HL-60 (cell line): ENCODE measurements around the gene FASN.

Source experiments
- DNase-seq, 2 experiments: peaks; one replicate each; pipeline ENCODE4 v3.0.0-alpha.2; 2010 to 2020; ENCODE audit warnings: low read depth in 1 of 2, low spot score in 1 of 2
- H3K27ac ChIP-seq: fragments of 250-450 bp; sonication (Bioruptor Pico); replicated peaks from 2 replicates; pipeline ENCODE4 v1.5.1; 2020; ENCODE audit warnings: mild to moderate bottlenecking, moderate library complexity
- H3K27me3 ChIP-seq: fragments of 250-450 bp; sonication (Bioruptor Pico); 2 replicates; pipeline ENCODE4 v1.5.1; 2021; ENCODE audit warnings: mild to moderate bottlenecking, moderate library complexity; ENCODE audit not compliant: insufficient read depth, poor library complexity, severe bottlenecking
- H3K4me3 ChIP-seq: replicated peaks from 2 replicates; pipeline ENCODE4 v1.5.1; 2011; ENCODE audit warnings: mild to moderate bottlenecking, control low read depth, low read length; ENCODE audit not compliant: insufficient read depth
- GABPA ChIP-seq: IDR thresholded peaks from 2 replicates; pipeline ENCODE4 v1.6.1; 2012; ENCODE audit warnings: low read depth
- POLR2AphosphoS5 ChIP-seq: IDR thresholded peaks from 2 replicates; pipeline ENCODE4 v1.6.1; 2012; ENCODE audit warnings: low read depth
- SPI1 ChIP-seq: IDR thresholded peaks from 2 replicates; pipeline ENCODE4 v1.6.1; 2012; ENCODE audit warnings: low read depth, mild to moderate bottlenecking, borderline replicate concordance
- TF ChIP-seq, protein P1 (sequence below): IDR thresholded peaks from 2 replicates; pipeline ENCODE4 v1.6.1; 2012; ENCODE audit warnings: low read depth; ENCODE audit not compliant: insufficient replicate concordance
- TF ChIP-seq, protein P2 (sequence below): IDR thresholded peaks from one replicate; pipeline ENCODE4 v1.5.1; 2011; ENCODE audit warnings: low read length, control low read depth, inconsistent platforms; ENCODE audit not compliant: insufficient read depth

Gene FASN

DNA sequence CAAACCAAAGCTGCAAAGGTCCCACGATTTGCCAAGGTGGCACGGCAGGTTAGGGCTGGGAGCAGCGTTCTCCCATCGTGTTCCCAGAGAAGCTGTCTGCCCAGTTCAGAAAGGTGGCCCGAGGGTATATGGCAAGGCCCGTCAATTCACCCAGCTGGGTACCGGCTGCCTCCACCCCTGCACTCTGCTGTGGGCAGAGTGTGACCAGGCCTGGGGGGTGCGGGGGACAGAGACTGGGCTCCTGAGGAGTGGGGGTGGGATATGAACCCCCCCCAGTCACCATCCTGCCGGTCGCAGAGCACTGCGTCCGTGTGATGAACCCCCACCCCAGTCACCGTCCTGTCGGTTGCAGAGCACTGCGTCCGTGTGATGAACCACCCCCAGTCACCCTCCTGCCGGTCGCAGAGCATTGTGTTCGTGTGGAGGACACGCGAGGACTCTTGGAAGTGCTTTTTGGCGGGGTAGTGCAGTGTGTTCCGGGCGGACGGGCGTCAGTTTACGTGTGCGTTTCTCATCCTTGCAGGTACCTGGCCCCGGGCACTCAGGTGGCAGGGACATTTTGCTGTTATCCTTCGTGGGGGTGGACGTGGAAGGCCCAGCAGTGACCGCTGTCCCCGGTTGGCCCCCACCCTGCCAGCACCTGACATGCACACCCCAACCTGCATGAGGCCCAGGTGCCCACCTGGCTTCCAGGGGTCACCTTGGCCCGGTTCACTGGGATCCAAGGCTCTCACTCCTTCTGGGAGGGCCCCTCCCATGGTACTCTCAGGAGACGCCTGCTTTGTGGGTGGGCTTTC is 2.7 kb upstream of the FASN start:
- no peak for DNase-seq
- Histone ChIP-seq H3K27me3 (no peaks in the 10 kb centered on the region), H3K4me3 (no peak overlapping the region), H3K27ac (no peak overlapping the region; the same call in 1 of the 2 replicates)
- no peak for TF ChIP-seq SPI1
- TF ChIP-seq, protein P1, sequence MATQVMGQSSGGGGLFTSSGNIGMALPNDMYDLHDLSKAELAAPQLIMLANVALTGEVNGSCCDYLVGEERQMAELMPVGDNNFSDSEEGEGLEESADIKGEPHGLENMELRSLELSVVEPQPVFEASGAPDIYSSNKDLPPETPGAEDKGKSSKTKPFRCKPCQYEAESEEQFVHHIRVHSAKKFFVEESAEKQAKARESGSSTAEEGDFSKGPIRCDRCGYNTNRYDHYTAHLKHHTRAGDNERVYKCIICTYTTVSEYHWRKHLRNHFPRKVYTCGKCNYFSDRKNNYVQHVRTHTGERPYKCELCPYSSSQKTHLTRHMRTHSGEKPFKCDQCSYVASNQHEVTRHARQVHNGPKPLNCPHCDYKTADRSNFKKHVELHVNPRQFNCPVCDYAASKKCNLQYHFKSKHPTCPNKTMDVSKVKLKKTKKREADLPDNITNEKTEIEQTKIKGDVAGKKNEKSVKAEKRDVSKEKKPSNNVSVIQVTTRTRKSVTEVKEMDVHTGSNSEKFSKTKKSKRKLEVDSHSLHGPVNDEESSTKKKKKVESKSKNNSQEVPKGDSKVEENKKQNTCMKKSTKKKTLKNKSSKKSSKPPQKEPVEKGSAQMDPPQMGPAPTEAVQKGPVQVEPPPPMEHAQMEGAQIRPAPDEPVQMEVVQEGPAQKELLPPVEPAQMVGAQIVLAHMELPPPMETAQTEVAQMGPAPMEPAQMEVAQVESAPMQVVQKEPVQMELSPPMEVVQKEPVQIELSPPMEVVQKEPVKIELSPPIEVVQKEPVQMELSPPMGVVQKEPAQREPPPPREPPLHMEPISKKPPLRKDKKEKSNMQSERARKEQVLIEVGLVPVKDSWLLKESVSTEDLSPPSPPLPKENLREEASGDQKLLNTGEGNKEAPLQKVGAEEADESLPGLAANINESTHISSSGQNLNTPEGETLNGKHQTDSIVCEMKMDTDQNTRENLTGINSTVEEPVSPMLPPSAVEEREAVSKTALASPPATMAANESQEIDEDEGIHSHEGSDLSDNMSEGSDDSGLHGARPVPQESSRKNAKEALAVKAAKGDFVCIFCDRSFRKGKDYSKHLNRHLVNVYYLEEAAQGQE, result no peak
- no peak for TF ChIP-seq GABPA
- TF ChIP-seq, protein P2, sequence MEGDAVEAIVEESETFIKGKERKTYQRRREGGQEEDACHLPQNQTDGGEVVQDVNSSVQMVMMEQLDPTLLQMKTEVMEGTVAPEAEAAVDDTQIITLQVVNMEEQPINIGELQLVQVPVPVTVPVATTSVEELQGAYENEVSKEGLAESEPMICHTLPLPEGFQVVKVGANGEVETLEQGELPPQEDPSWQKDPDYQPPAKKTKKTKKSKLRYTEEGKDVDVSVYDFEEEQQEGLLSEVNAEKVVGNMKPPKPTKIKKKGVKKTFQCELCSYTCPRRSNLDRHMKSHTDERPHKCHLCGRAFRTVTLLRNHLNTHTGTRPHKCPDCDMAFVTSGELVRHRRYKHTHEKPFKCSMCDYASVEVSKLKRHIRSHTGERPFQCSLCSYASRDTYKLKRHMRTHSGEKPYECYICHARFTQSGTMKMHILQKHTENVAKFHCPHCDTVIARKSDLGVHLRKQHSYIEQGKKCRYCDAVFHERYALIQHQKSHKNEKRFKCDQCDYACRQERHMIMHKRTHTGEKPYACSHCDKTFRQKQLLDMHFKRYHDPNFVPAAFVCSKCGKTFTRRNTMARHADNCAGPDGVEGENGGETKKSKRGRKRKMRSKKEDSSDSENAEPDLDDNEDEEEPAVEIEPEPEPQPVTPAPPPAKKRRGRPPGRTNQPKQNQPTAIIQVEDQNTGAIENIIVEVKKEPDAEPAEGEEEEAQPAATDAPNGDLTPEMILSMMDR, result no peak
- TF ChIP-seq POLR2AphosphoS5, result no peak

DNA sequence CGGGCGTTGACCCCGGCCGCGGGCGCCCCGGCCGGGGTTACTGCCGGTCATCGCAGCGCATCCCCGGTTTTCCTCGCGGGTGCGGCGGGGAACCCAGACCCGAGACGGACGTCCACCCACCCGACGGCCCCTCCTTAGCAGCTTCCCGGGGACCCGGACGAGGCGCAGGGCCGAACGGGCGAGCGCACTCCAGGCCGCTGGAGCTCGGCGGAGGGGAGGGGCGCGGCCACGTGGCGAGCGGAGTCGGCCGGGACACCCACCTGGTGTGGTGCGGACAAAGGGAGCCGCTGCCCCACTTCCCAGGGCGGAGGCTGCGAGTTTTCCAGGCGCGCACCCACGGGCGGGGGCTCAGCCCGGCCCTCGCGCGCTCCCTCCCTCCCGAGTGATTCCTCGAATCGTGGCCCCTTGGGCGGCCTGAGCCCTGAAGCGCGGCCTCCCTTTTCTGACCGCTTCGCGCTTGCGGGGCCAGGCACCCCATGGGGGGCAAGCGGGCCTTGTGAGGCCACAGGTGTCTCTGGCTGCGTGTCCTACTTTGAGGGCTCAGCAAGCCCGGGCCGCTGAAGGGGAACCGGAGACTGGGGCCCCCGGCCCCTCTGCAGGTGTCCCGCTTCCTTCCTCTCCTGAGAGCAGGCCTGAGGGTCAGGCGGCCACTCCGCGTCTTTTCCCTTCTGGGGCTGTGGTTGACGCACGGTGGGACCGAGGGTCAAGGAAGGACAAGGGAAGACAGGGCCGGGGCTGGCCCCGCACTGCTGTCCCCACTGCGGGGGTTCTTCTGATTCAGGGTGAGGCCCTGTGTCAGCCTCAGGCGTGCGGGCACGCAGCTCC is 1.1 kb upstream of the FASN start:
- no peaks in the 10 kb centered on the region for H3K27me3 ChIP-seq
- H3K4me3 ChIP-seq, result peak overlapping the region; percentile 58
- TF ChIP-seq POLR2AphosphoS5 (peak; percentile 13; the same call in 1 of the 2 replicates), GABPA (no peak), SPI1 (peak; percentile 32; the same call in 1 of the 2 replicates)
- TF ChIP-seq, protein P2, result no peak
- TF ChIP-seq, protein P1, result peak; percentile 9
- peak overlapping the region; percentile 79 for H3K27ac ChIP-seq
- DNase-seq, result peak; percentile 56 to 71

DNA sequence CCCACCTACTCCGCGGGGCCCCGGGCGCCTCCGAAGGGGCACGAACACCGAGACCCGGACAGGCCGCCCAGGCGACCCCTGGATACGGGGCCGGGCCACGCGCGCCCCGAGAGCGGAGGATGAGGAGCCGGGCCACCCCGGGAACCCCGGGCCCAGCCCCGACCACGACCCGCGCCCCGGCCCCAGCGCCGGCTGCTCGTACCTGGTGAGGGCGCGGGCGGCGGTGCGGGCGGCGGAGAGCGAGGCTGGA is 192 bp downstream of the FASN start:
- DNase-seq, result no peak
- H3K27me3 ChIP-seq, result no peaks in the 10 kb centered on the region
- peak overlapping the region; percentile 67 for H3K4me3 ChIP-seq
- TF ChIP-seq, protein P2, result no peak
- TF ChIP-seq POLR2AphosphoS5 (no peak), SPI1 (no peak), GABPA (no peak)
- TF ChIP-seq, protein P1, result no peak
- H3K27ac ChIP-seq, result peak overlapping the region; percentile 86
